ENCODE results near the gene DNAJC1.
"Not testable (repeated sequence)": the region's sequence is repeated elsewhere in the genome, so short reads cannot be mapped to it uniquely, and the experiment has no call there.

The DNAJC1 gene

GRCh38 chr10:22027364-22028238 is 24.1 kb upstream of the DNAJC1 start:
- no peaks in the 10 kb centered on the region for H3K36me3 ChIP-seq
- no peaks in the 10 kb centered on the region for H3K27me3 ChIP-seq
- H3K4me3 ChIP-seq (ENCODE audit: low read depth in 1 of 2, low read length in 1 of 2), result no peak overlapping the region
- H3K27ac ChIP-seq, result no peak overlapping the region
- H3K4me1 ChIP-seq (ENCODE audit: control insufficient read depth in 1 of 2, insufficient read depth in 1 of 2, low read depth in 1 of 2, low read length in 1 of 2), result peaks cover 3 to 4% of the 10 kb centered on the region in 2 experiments
- H3K9me3 ChIP-seq, result no peaks in the 10 kb centered on the region
- TF ChIP-seq CTCF (IDR thresholded peaks at IDR 0.05), result no peak

GRCh38 chr10:22026287-22026686 is 22.8 kb upstream of the DNAJC1 start:
- Histone ChIP-seq H3K4me3 (ENCODE audit: low read depth in 1 of 2, low read length in 1 of 2) (no peak overlapping the region), H3K9me3 (no peaks in the 10 kb centered on the region)
- no peak for TF ChIP-seq CTCF (IDR thresholded peaks at IDR 0.05)

DNA sequence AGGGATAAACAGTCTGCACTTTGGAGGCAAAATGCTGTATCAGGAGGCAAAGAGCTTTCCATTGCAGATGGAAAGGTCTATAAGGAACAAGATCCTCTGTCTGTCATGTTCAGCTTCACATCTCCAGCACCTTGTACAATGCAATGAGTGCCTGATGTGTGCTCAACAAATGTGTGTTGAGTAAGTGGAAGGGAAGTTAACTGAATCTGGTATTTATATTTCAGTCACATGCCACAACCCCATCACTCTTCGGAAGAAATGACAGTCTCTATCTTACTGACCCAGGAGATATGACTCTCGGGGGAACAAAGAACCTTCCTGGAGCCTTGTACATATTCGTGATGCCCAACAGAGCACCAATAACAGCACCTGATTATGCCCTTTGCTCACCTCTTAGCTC is 20.0 kb upstream of the DNAJC1 start:
- Histone ChIP-seq H3K27me3 (no peaks in the 10 kb centered on the region), H3K4me3 (ENCODE audit: low read depth in 1 of 2, low read length in 1 of 2) (no peak overlapping the region), H3K36me3 (no peaks in the 10 kb centered on the region), H3K4me1 (ENCODE audit: control insufficient read depth in 1 of 2, insufficient read depth in 1 of 2, low read depth in 1 of 2, low read length in 1 of 2) (peaks cover 6 to 8% of the 10 kb centered on the region in 2 experiments), H3K27ac (no peak overlapping the region), H3K9me3 (no peaks in the 10 kb centered on the region)
- no peak for TF ChIP-seq CTCF (IDR thresholded peaks at IDR 0.05)

More at GRCh38 chr10:22026287-22026686, 22.8 kb upstream of the DNAJC1 start:
- Histone ChIP-seq H3K4me1 (ENCODE audit: control insufficient read depth in 1 of 2, insufficient read depth in 1 of 2, low read depth in 1 of 2, low read length in 1 of 2) (peaks cover 6 to 8% of the 10 kb centered on the region in 2 experiments), H3K36me3 (no peaks in the 10 kb centered on the region), H3K27me3 (no peaks in the 10 kb centered on the region), H3K27ac (no peak overlapping the region)

DNA sequence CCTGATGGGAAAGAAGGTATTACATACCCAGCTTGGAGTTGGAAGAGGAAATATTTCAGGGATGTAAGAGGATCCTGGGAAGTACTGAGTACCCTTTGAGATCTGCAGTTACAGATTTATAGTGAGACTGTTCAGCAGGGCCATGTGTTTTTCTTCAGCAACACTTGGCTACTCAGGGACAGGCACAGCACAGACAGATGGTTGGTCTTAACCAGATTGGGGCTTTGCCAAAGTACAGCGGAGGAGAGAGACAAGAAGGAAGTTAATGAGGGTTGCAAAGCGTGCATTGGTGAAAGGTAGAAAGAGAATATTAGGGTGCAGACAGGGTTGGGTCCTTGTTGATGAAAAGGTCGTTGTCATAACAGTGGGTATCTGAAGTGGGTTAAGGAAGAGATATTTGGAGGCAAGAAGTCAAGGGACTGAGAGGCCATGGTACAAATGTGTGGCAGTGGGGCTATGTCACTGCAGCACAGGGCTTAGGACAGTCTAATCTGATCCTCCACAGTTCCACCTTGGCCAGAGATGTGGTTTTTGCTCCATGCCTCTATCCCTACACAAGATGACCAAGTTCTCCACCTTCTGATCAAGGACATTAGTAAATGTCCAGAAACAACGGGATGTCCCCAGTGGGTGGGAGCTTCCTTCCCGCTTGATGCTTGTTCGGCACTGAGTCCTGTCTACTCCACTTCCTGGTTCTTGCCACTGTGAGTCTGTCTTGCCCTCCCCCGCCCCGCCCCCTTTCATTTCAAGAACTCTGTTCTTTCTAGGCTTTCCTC is 18.9 kb upstream of the DNAJC1 start:
- H3K9me3 ChIP-seq, result no peaks in the 10 kb centered on the region
- TF ChIP-seq CTCF (IDR thresholded peaks at IDR 0.05), result no peak
- no peaks in the 10 kb centered on the region for H3K36me3 ChIP-seq
- H3K4me1 ChIP-seq (ENCODE audit: control insufficient read depth in 1 of 2, insufficient read depth in 1 of 2, low read depth in 1 of 2, low read length in 1 of 2), result peaks cover 9 to 10% of the 10 kb centered on the region in 2 experiments
- no peaks in the 10 kb centered on the region for H3K27me3 ChIP-seq
- peak overlapping the region; percentile 7 to 8 for H3K4me3 ChIP-seq (ENCODE audit: low read depth in 1 of 2, low read length in 1 of 2)
- no peak overlapping the region for H3K27ac ChIP-seq

- not testable (repeated sequence) for H3K27ac ChIP-seq; H3K9me3 ChIP-seq; H3K36me3 ChIP-seq; H3K4me3 ChIP-seq (ENCODE audit: low read depth in 1 of 2, low read length in 1 of 2); H3K27me3 ChIP-seq
- peaks cover 22 to 23% of the 10 kb centered on the region in 2 experiments for H3K4me1 ChIP-seq (ENCODE audit: control insufficient read depth in 1 of 2, insufficient read depth in 1 of 2, low read depth in 1 of 2, low read length in 1 of 2)
Observed at GRCh38 chr10:22021144-22021543, 17.6 kb upstream of the DNAJC1 start.
